WI38 (cell line): Measurements from ENCODE around the gene RASL10A.

Experiments used
- H3K4me3 ChIP-seq: 2 replicates; pipeline ENCODE4 v1.5.1; 2011; ENCODE audit warnings: low read depth, mild to moderate bottlenecking, control low read depth, low read length
- TF ChIP-seq, protein P1 (sequence below): IDR thresholded peaks from 2 replicates; pipeline ENCODE4 v1.5.1; 2012; ENCODE audit warnings: low read depth, mild to moderate bottlenecking, control low read depth, low read length

The RASL10A gene

DNA sequence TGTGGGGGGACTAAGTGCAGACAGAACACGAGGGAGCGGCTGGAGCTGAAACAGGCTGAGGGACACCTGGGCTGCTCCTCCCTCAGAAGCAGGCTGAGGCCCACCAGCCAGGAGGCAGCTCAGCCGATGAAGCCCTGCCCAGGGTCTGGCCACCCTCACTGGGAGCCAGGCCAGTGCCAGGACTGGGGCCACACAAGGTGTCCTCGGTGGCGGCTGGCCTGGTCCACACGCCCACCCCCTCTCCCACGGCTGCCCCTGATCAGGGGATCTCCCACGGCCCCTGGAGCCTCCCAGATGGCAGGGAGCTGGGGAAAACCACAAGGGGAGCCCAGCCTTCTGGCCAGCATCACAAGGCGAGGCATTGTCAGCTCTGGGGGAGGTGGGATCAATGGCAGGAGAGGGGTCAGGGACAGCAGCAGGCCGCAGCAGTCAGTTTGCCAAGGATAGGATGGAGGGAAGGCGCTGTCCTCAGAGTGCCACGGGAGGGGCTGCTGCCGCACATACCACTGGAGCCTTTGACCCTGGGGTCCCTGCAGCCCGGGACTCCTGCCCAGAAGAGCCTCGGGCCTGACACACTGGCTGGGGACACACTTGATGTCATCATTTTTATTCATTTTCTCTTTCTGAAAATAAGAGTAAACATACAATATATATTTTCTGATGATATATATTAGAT, 11.7 kb upstream of the RASL10A start:
- H3K4me3 ChIP-seq, result no peak overlapping the region
- TF ChIP-seq, protein P1, sequence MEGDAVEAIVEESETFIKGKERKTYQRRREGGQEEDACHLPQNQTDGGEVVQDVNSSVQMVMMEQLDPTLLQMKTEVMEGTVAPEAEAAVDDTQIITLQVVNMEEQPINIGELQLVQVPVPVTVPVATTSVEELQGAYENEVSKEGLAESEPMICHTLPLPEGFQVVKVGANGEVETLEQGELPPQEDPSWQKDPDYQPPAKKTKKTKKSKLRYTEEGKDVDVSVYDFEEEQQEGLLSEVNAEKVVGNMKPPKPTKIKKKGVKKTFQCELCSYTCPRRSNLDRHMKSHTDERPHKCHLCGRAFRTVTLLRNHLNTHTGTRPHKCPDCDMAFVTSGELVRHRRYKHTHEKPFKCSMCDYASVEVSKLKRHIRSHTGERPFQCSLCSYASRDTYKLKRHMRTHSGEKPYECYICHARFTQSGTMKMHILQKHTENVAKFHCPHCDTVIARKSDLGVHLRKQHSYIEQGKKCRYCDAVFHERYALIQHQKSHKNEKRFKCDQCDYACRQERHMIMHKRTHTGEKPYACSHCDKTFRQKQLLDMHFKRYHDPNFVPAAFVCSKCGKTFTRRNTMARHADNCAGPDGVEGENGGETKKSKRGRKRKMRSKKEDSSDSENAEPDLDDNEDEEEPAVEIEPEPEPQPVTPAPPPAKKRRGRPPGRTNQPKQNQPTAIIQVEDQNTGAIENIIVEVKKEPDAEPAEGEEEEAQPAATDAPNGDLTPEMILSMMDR, result no peak

DNA sequence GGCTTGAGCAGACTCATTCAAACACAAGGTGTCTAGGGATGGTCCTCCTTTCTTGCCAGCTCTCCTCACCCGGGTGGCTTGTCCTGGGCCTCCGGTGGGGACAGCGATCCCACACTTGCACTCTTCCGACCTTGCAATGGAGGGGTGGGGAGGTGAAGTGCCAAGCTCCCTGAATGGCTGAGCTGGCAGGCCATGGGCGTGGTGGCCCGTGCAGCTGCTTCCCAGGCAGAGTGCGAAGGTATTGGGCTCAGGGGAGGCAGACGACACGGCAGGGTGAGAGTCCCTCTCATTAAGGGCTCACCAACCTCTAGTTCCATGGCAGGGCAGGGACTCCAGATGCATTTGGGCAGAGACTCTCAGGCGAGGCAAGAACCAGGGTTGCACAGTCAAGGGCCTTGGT, 11.0 kb upstream of the RASL10A start:
- TF ChIP-seq, protein P1, result no peak
- H3K4me3 ChIP-seq, result no peak overlapping the region

GRCh38 chr22:29325785-29326315, 10.4 kb upstream of the RASL10A start:
- TF ChIP-seq, protein P1, result no peak
- no peak overlapping the region for H3K4me3 ChIP-seq

GRCh38 chr22:29325356-29325755, 9.9 kb upstream of the RASL10A start:
- TF ChIP-seq, protein P1, result no peak
- no peak overlapping the region for H3K4me3 ChIP-seq

DNA sequence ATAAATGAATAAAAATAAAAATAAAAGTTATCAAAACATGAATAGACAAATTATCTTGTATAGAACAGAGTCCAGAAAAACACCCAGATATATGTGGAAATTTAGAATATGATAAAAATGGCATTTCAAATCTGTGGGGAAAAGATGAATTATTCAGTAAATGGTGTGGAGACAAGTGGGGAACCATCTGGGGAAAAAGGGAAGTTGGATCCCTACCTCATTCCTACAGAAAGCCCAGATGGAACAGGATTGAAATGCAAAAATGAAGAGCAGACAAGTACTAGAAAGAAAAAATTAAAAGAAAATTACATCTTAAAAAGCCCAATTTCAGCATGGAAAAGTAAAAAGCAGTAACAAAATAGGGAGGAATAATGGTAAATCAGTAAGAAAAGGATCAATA, 8.1 kb upstream of the RASL10A start:
- no peak overlapping the region for H3K4me3 ChIP-seq
- TF ChIP-seq, protein P1, result no peak

DNA sequence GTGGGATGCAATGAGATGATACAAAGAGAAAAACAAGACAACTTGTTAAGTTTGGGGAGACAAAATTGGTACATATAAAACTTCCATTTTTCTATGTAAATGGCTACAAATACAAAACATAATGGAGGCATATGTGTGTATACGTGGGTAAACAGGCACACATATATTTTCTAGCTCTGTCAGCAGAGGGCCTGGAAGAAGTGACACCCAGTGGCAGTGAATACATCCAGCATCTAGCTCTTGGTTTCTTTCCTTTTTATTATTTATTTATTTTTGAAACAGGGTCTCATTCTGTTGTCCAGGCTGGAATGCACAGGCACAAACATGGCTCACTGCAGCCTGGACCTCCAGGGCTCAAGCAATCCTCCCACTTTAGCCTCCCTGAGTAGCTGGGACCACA, 5.0 kb upstream of the RASL10A start:
- TF ChIP-seq, protein P1, result no peak
- no peak overlapping the region for H3K4me3 ChIP-seq

DNA sequence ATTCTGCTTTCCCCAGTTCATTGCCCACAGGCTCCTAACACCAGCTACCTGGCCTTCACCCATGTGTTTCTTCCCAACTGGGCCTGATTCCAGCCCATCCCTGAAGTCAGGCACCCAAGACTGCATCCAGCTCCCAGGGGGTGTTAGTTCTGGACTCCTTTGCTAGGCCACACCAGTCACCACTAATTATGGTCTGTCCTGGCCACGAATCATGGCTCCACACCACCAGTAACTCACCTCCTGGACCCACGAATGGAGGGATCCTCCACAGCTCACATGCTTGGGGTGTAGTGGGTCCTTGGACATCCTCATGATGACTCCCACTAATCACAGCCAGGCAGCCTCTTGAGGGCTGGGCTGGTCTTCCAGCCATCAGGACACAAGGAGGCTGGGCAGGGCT, 3.6 kb upstream of the RASL10A start:
- no peak overlapping the region for H3K4me3 ChIP-seq
- TF ChIP-seq, protein P1, result no peak
